ENCODE data around the gene ITPRIPL1.

- TF ChIP-seq CTCF (conservative IDR thresholded peaks at IDR 0.05; ENCODE audit: low read depth, low read length): no peak
- no peak for TF ChIP-seq MXI1 (IDR thresholded peaks at IDR 0.05; ENCODE audit: borderline replicate concordance, low read depth, low read length)
- TF ChIP-seq RAD21 (IDR thresholded peaks at IDR 0.05; ENCODE audit: low read length): no peak
Measured at GRCh38 chr2:96287273-96287856, 37.8 kb upstream of the ITPRIPL1 start.
